K562 (cell line): Measurements from ENCODE around the gene SLC7A14. TPM values are rescaled to one million over a fixed set of nuclear protein-coding genes. Genes with fewer than 3 reads are reported as not detected.

Source experiments
- ATAC-seq: fragments of 200-7000 bp; cut with Tn5 transposase; 3 replicates; pipeline ENCODE4 v1.9.1; 2020; ENCODE audit warnings: moderate library complexity
- BruUV-seq: library from RNA; stranded (reverse); fragments of 400-500 nt; replicated peaks from 2 replicates; lab custom pipeline; 2021; lab: Mats Ljungman, UMichigan
- CTCF ChIA-PET: fragments of 300-600 bp; formaldehyde crosslinking; extraction: SDS; loops from one replicate; lab custom pipeline; 2021; ENCODE audit warnings: low intra/inter-chr PET ratio; lab: Yijun Ruan, JAX
- POLR2A ChIA-PET: fragments of 300-600, 350-650 bp; sonication (Branson Sonifier 250); formaldehyde crosslinking; extraction: SDS; loops from one replicate; lab custom pipeline; 2021; ENCODE audit warnings: antibody characterized with exemption, inconsistent platforms; lab: Yijun Ruan, JAX
- DNase-seq, 4 experiments: peaks; one replicate each; pipeline versions ENCODE4 v3.0.0 to v3.0.0-alpha.2; 2011 to 2018; ENCODE audit warnings: low spot score in 3 of 4, mixed read lengths in 3 of 4; ENCODE audit errors: extremely low read depth in 1 of 4
- FAIRE-seq: peaks from 2 replicates; lab custom pipeline; 2011; peaks lifted over from hg19 to GRCh38; lab: Jason Lieb, UNC
- H2AFZ ChIP-seq: 2 replicates; pipeline ENCODE4 v1.6.0; 2011; ENCODE audit warnings: low read depth, low read length, control low read depth, inconsistent platforms
- H3K27ac ChIP-seq: fragments of 200-600 bp; 3 replicates; pipeline ENCODE4 v1.8.0; 2011; ENCODE audit warnings: low read depth, mild to moderate bottlenecking, control low read depth, inconsistent platforms, low read length, moderate library complexity, mixed read lengths; ENCODE audit errors: extremely low read depth
- H3K27me3 ChIP-seq, 2 experiments: fragments of 300-600 bp in 1 of 2; 2 replicates in 1 of 2; 3 replicates in 1 of 2; pipeline versions ENCODE4 v1.6.0 to v1.8.0; 2011; ENCODE audit warnings: inconsistent platforms in 2 of 2, low read length in 2 of 2, mild to moderate bottlenecking in 1 of 2, mixed read lengths in 1 of 2, moderate library complexity in 1 of 2; ENCODE audit not compliant: control insufficient read depth in 2 of 2, insufficient read depth in 2 of 2
- H3K36me3 ChIP-seq: fragments of 300-600 bp; 3 replicates; pipeline ENCODE4 v1.8.0; 2011; ENCODE audit warnings: mild to moderate bottlenecking, low read length, inconsistent platforms; ENCODE audit not compliant: control insufficient read depth, insufficient read depth
- H3K4me1 ChIP-seq, 2 experiments: fragments of 200-600 bp in 1 of 2; replicated peaks in 1 of 2; 2 replicates in 1 of 2; 3 replicates in 1 of 2; pipeline versions ENCODE4 v1.5.1 to v1.8.0; 2011; ENCODE audit warnings: inconsistent platforms in 2 of 2, low read length in 2 of 2, mild to moderate bottlenecking in 1 of 2, mixed read lengths in 1 of 2, moderate library complexity in 1 of 2; ENCODE audit not compliant: control insufficient read depth in 2 of 2, insufficient read depth in 2 of 2
- H3K4me2 ChIP-seq: 2 replicates; pipeline ENCODE4 v1.6.1; 2011; ENCODE audit warnings: low read length, control low read depth, inconsistent platforms, mixed read lengths; ENCODE audit not compliant: insufficient read depth
- H3K4me3 ChIP-seq: fragments of 200-600 bp; sonication (generic), shearing (Covaris generic); 2 replicates; pipeline ENCODE4 v1.5.1; 2016; ENCODE audit warnings: control low read depth, inconsistent platforms
- H3K79me2 ChIP-seq: fragments of 200-600 bp; 3 replicates; pipeline ENCODE4 v1.8.0; 2011; ENCODE audit warnings: low read length, inconsistent platforms; ENCODE audit not compliant: control insufficient read depth, insufficient read depth
- H3K9ac ChIP-seq, 2 experiments: 2 replicates each; pipeline versions ENCODE4 v1.6.0 to v1.6.1; 2011; ENCODE audit warnings: low read depth in 2 of 2, low read length in 2 of 2, control low read depth in 1 of 2, inconsistent platforms in 1 of 2, mild to moderate bottlenecking in 1 of 2, mixed read lengths in 1 of 2; ENCODE audit not compliant: insufficient read depth in 1 of 2
- H3K9me1 ChIP-seq: one replicate; pipeline ENCODE4 v1.6.0; 2011; ENCODE audit warnings: inconsistent platforms, mild to moderate bottlenecking, low read length, moderate library complexity; ENCODE audit not compliant: control insufficient read depth, insufficient read depth
- H3K9me3 ChIP-seq: replicated peaks from 2 replicates; pipeline ENCODE4 v1.5.1; 2011; ENCODE audit warnings: low read depth, low read length, inconsistent platforms; ENCODE audit not compliant: control insufficient read depth, insufficient read depth
- H4K20me1 ChIP-seq: replicated peaks from 2 replicates; pipeline ENCODE4 v1.6.1; 2011; ENCODE audit warnings: low read length, inconsistent platforms, mixed read lengths; ENCODE audit not compliant: control insufficient read depth, insufficient read depth
- KLF10 ChIP-seq: fragments of 250-450 bp; sonication (Bioruptor Pico); IDR thresholded peaks from 2 replicates; pipeline ENCODE4 v1.6.1; 2021; ENCODE audit warnings: matching md5 sums
- NFE2 ChIP-seq: IDR thresholded peaks from 2 replicates; pipeline ENCODE4 v1.6.1; 2014; ENCODE audit warnings: antibody characterized with exemption, low read depth
- SIN3A ChIP-seq, 2 experiments: fragments of 150-350 bp in 1 of 2; IDR thresholded peaks; 2 replicates each; pipeline ENCODE4 v1.6.1; 2011 to 2016; ENCODE audit warnings: borderline replicate concordance in 2 of 2, low read depth in 2 of 2, low read length in 2 of 2, mild to moderate bottlenecking in 2 of 2, moderate library complexity in 2 of 2; ENCODE audit not compliant: control insufficient read depth in 1 of 2
- WGBS: fragments of 100-300 bp; shearing (Covaris generic); methylation state at CpG from one replicate; pipeline ENCODE4 v1.1.6; 2016; ENCODE audit warnings: low coverage, mixed read lengths; ENCODE audit not compliant: insufficient coverage; ENCODE audit errors: missing lambda C conversion rate; 5-methylcytosine and 5-hydroxymethylcytosine counted together
- in situ Hi-C: fragments of 300-500 bp; cut with MboI; formaldehyde crosslinking; loops from 4 replicates; pipeline ENCODE4 v1.15.0; 2018; ENCODE audit warnings: inconsistent platforms, mixed read lengths
- intact Hi-C: fragments of 100-400 bp; cut with micrococcal nuclease; formaldehyde crosslinking; loops from 2 replicates; pipeline ENCODE4 v1.14.2; 2022
- polyA plus RNA-seq, 8 experiments: library from polyadenylated mRNA; depleted of rRNA in 4 of 8; stranded (reverse) in 5 of 8; unstranded in 3 of 8; fragments of >200 nt; fragmentation: Nextera tagmentation in 2 of 8; fragmentation: Illumina TruSeq in 1 of 8; extraction: Ambion mirVana in 2 of 8; extraction: Trizol in 1 of 8; gene quantifications; 2 replicates each; pipeline versions ENCODE4 v1.2.1 to v1.2.3, GENCODE V29; 2011 to 2014; ENCODE audit warnings: inconsistent platforms in 1 of 8, missing spikeins in 1 of 8
- total RNA-seq, 7 experiments: library from RNA; depleted of rRNA in 6 of 7; stranded (reverse); fragments of >200 nt in 6 of 7; fragmentation: Illumina TruSeq in 2 of 7; extraction: Trizol in 2 of 7; gene quantifications; 2 replicates each; pipeline versions ENCODE4 v1.2.1 to v1.2.3, GENCODE V29; 2011 to 2021; ENCODE audit warnings: low replicate concordance in 1 of 7
- TF ChIP-seq, protein P1 (sequence below): fragments of 200-800 bp; sonication (Bioruptor generic); IDR thresholded peaks from 2 replicates; pipeline ENCODE4 v1.6.1; 2017; ENCODE audit warnings: missing genetic modification characterization, missing compliant biosample characterization
- TF ChIP-seq, protein P2 (sequence below): fragments of 450-650 bp; IDR thresholded peaks from 2 replicates; pipeline ENCODE4 v1.6.1; 2016

Gene SLC7A14
- total and polyA plus RNA-seq, 9 of the 15 experiments (the other 6 are each of a cell fraction or from before 2014, with no cell fraction given) = not detected

DNA sequence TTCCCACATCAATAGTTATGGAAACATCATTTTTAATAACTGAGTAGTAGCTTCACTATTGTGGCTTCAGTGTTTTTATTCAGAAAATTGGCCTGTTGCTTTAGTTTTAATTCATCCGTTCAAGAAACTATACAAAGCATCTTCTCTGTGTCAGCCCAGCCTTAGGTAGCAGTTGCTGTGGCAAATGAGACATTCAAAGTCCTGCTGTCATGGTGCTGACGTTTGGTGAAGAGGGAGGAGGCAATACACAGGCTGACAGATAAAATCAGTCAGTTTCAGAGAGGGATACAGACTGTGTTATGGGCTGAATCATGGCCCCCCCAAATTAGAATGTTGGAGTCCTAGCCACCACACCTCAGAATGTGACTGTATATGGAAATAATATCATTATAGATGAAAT is 56.5 kb downstream of the SLC7A14 start:
- DNase-seq (no peak), ATAC-seq (no peak; the same call in 2 of the 3 replicates)
- Histone ChIP-seq H4K20me1 (no peaks in the 10 kb centered on the region), H3K27ac (no peak overlapping the region), H2AFZ (no peak overlapping the region)
- intact Hi-C loops = no loop called here
- no TSS peak for BruUV-seq
- TF ChIP-seq SIN3A (IDR thresholded peaks at IDR 0.05; ENCODE audit: borderline replicate concordance in 2 of 2, control insufficient read depth in 1 of 2, low read depth in 2 of 2, low read length in 2 of 2) (no peak), NFE2 (no peak), KLF10 (CRISPR knock-in tag) (no peak)
- TF ChIP-seq, protein P1, sequence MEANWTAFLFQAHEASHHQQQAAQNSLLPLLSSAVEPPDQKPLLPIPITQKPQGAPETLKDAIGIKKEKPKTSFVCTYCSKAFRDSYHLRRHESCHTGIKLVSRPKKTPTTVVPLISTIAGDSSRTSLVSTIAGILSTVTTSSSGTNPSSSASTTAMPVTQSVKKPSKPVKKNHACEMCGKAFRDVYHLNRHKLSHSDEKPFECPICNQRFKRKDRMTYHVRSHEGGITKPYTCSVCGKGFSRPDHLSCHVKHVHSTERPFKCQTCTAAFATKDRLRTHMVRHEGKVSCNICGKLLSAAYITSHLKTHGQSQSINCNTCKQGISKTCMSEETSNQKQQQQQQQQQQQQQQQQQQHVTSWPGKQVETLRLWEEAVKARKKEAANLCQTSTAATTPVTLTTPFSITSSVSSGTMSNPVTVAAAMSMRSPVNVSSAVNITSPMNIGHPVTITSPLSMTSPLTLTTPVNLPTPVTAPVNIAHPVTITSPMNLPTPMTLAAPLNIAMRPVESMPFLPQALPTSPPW (CRISPR knock-in tag) = peak; percentile 34; the same call in 1 of the 2 replicates
- TF ChIP-seq, protein P2, sequence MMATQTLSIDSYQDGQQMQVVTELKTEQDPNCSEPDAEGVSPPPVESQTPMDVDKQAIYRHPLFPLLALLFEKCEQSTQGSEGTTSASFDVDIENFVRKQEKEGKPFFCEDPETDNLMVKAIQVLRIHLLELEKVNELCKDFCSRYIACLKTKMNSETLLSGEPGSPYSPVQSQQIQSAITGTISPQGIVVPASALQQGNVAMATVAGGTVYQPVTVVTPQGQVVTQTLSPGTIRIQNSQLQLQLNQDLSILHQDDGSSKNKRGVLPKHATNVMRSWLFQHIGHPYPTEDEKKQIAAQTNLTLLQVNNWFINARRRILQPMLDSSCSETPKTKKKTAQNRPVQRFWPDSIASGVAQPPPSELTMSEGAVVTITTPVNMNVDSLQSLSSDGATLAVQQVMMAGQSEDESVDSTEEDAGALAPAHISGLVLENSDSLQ = peak; percentile 34; the same call in 1 of the 2 replicates
- TF ChIP-seq, all 486 proteins: peak for 2
- WGBS = 0% methylated on average over 2 of the region's 2 CpGs
- Histone ChIP-seq H3K36me3 (no peaks in the 10 kb centered on the region), H3K9me3 (no peaks in the 10 kb centered on the region), H3K4me2 (no peak overlapping the region), H3K4me3 (no peak overlapping the region), H3K9ac (no peak overlapping the region), H3K27me3 (no peaks in the 10 kb centered on the region; a peak in 1 of 5 replicates), H3K9me1 (no peaks in the 10 kb centered on the region), H3K4me1 (peaks cover 3% of the 10 kb centered on the region in 2 experiments; a peak in 3 of 5 replicates), H3K79me2 (no peaks in the 10 kb centered on the region)
- in situ Hi-C loops = no loop called here
- CTCF ChIA-PET = no interaction called here
- FAIRE-seq = peak; percentile 46
- POLR2A ChIA-PET = no interaction called here
